ENCODE data around the gene CKB. TPM values are rescaled to one million over a fixed set of nuclear protein-coding genes. Genes with fewer than 3 reads are reported as not detected.

CKB gene
- total RNA-seq, 1 experiment from 2014 or later = 28.1 TPM

DNA sequence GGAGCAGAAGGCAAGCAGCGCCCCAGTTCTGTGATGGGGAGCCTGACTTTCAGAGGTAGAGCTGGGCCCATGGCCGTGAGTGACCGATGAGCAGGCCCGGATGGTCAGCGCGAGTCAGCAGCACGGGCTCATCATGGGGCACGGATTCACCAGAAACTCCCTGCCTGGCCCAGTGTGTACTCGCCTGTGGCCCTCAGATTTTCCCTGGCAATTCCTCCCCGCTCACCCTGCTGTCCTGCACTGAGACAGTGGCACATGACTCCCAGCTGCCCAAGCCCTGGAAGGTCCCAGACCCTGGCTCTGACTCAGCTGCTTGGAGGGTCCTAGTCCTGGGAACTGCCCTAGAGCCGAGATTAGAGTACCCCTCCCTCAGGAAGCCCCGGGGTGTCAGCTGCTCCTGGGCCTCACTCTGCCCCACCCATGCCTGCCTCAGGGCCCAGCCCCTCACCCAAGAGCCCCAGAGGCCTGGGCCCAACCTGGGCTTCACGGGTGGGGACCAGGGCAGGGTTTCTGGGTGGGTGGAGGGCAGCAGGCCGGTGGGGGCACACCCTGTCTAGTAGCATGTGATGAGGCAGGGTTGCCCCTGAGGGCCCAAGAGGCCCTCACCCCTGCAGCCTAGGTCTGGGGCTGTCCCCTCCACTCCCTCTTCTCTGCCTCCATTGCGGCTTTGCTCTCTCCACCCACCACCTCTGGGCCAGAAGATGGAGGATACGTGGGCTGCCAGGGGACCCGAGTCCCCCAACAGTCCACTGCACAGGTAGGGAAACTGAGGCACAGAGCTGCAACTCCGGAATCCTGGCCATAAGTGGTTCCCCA, 14.8 kb upstream of the CKB start:
- DNase-seq (ENCODE audit: low read depth) = no peak

DNA sequence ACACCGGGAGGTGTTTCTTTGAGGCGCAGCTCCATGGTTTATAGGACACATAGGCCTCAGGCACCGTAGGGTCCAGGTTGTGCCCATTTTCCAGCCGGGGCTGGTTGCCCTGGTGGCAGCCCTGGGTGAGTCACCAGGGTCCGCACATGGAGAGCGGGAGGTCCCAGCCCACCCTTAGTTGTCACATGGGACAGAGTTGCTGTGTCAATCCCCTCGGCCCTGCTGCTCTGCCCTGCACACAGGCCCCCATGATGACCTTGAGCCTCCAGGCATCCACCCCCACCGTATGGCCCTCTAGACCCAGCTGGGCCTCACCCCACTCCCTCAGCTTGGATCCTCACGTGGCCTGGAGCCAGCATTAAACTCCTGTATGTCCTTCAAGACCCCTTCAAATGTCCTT, 14.1 kb upstream of the CKB start:
- no peak for DNase-seq (ENCODE audit: low read depth)

DNA sequence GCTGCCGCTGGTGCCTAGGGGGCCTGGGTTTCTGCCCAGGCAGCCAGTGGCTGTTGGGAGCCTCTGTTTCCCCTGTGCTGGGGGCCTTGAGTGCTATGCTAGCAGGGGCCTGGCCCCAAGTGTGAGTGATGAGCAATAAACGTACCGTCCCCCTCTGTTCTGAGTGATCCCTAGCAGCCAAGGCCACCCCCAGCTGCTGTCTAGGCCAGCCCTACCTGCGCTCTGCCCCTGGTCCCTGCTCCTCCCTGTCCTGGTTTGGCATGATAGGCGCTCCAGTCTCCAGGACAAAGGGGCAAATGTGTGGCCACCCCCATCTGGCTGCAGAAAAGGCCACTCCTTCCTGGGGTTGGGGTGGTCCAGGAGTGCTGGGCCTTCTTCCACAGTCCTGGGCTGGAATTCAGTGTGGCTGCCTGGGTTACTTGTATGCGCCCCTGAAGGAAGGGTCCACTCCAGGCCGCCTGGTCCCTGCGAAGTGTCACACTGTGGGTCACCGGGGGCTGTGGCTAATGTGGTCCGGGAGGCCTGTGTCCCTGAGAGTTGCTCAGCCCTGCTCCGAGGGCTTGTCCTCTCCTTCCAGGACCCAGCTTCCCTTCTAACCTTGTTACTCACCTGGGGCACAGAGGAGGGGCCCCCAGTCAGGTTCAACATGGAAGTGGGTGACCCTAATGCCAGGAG, 13.4 kb upstream of the CKB start:
- no peak for DNase-seq (ENCODE audit: low read depth)

DNA sequence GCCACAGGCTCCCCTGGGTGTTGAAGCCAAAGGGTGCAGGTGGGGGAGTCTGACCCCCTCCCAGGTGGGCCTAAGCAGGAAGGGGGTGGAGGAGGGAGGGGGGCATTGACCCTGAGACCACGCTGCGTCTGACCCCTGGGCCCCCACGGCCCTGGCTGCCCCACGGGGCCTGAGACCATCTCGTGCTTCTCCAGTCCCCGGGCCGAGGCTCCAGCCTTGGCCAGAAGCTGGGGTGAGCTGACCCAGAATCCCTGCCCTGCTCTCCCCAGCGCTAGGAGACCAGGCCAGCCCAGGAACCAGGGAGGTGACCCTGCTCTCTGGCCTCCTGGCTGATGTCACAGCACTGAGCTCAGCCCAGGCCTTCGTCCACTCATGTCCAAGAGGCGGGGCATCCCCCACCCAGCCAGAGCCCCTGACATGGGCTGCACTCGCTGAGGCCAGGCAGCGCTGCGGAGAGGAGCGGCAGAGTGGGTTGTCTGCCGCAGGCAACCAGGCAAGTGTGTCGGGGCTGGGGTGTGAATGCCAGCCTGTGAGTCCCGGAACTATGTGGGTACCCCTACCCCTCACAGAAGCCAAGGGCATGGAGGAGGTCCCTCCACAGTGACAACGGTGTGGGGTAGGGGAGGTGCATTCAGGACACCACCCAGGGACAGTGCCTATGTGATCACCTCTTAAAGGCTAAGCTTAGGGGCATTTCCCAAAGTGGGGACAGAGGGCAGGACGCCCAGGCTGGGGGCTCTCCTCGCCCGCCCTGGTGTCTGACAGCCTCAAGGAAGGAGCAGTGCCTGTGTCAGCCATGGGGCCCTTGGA, 12.7 kb upstream of the CKB start:
- DNase-seq (ENCODE audit: low read depth) = no peak

DNA sequence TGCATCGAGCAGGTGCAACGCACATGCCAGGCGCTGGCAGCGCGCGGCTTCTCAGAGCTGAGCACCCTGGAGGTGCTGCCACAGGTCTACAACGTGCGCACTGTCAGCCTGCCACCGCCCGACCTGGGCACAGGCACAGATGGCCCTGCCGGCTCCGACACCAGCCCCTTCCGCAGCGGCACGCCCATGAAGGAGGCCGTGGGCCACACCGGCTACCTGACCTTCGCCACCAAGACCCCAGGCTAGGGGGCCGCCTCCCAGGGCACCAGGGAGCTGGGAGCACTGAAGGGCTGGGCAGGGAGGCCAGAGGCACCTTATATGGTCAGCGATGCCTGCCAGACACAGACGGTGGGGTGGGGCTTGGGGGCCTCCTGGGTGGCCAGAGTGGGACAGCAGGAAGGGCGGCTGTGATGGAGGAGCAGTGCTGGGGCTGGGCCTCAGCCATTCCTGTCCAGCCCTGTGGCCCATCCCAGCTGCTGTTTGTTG, 12.0 kb upstream of the CKB start:
- no peak for DNase-seq (ENCODE audit: low read depth)

DNA sequence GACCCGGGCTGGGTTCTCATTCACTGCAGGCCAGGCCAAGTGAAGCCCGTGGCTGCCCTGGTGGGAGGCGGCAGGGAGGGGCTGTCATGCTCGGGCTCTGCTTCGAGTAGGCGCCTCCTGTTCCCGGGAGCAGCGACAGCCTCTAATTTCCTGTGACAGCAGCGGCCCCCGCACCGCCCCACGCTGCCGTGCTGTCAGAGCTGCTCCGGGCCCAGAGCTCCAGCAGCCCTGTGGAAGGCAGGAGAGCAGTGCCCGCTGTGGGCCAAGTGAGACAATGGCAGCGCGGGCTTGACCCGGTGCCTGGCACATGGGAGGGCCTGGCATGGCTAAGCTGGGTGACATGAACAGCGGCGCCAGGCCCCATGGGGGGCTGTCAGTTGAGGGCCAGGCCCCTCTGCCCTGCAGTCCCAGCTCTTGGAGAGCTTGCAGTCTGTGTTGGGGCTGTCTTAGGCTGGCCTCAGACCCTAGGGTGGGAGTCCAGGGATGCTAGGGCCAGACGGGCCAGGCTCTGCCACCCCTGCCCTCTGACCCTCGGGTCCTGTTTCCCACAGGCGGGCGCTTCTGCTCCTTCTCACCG, 11.5 kb upstream of the CKB start:
- no peak for DNase-seq (ENCODE audit: low read depth)

DNA sequence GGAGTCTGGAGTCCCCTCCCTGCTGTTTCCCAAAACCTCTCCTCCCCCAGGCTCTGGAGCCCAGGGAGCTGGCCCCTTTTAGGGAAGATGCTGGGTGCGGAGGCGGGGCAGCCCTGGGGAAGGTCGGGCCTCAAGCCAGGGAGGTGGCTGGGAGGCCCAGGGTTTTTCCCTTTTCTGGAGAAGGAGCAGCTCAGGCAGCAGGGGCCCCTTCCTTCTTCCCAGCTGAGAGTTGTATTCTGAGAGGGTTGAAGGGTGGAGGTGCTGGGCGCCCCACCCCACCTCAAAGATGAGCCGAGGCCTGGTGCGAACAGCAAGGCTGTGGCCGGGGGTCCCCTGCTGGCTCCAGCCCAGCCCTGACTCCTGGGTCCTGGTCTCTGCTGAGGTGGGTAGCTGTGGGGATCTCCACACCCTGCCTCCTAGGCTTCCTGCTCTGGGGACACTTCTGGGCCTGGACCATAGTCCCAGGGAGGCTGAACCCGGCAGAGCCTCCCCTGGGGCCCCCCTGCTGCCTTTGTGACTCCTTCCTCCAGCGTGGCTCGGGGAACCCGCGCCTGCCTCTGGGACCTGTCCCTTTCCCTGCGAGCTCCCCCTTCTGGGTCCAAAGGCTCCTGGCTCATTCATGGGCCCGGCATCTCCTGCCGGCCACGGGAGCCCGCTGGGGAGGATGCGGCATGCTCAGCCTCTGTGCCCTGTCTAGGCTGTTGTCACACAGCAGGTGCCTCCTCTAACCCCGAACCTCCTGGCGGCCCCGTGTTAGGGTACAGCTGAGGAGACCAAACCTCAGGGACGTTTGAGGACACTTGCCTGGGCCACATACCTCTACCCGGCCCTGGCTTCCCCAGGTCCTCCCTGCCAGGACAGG, 10.7 kb upstream of the CKB start:
- DNase-seq (ENCODE audit: low read depth) = no peak

DNA sequence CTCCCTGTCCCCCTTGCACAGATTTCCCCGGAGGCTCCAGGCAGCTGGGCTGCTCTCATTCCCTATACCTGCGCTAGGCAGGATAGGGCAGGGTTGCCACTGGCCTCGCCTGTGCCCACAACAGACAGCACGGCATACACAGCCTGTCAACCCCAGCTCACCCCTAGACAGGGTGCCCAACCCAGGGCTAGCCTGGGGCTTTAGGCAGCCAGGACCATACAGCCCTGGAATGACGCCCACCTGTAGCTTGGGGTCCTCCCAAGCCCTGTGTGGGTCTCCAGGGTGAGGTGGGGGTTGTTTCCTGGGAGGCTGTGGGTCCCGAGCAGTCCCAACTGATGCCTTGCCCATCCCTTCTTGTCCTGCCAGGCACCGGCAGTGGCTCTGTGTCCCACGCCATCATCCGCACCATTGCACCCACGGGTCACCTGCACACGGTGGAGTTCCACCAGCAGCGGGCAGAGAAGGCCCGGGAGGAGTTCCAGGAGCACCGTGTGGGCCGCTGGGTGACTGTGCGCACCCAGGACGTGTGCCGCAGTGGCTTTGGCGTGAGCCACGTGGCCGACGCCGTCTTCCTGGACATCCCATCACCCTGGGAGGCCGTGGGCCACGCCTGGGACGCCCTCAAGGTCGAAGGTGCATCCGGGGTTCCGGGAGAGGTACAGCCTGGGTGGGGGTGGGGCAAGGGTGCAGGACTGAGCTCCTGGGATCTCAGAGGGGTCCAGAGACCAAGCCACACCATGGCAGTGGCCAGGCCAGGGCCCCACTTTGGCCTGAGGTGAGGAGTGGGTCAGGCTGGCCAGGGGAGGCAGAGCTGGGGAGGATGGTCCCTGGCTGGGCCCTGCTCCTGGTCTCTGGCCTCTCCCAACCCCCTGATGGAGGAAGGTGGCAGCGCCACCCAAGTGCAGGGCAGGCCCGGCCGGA, 9.8 kb upstream of the CKB start:
- no peak for DNase-seq (ENCODE audit: low read depth)

DNA sequence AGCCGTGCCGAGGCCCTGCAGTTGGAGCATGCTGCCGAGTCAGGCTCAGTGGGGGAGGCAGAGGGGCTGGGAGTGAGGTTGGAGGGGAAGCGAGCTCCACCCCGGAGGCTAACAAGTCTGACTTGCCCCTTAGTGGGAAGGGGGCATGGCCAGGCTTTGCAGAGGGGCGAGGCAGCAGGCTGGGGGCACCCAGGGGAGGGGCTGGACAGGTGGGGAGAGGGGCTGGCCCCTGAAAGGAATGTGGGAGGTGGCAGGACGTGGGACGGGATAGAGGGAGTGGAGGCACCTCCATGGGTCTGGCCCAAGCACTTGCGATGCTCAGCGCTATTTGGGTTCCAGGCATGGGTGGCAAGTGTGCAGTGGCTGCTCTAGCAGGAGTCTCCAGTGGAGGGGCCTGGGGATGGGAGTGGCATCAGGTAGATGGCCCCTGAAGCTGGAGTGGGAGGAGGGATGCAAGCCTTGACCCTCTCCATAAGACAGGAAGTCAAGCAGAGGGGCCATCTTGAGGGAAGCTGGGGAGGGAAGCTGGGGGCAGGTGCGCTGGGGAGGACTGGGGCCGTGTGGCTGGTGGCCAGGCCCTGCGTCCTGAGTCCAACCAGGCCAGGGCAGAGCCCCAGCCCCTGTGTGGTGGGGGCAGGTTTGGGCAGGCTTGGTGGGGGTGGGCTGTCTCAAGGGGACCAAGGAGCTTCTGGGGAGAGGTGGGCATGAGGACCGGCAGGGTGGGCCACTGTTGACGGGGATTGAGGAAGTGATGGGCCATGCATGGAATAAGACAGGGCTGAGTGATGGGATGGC, 9.0 kb upstream of the CKB start:
- no peak for DNase-seq (ENCODE audit: low read depth)

DNA sequence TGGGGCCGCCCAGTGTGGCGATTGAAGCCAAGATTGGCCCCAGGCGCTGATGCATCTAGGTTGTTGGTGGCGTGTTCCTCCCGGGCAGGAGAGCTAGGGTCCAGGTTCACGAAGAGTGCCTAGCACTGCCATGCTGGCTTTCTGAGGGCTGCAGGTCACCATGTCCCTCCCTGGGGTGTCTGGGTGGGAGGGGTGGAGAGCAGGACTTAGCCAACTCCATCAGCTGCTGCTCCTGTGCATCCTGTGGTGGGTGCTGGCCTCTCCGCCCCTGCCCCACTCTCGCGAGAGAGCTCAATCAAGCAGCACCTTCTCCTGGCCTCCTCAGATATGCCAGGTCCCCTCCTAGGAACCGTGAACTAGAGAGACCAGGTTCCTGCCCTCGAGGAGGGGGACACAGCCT, 8.2 kb upstream of the CKB start:
- DNase-seq (ENCODE audit: low read depth) = no peak

DNA sequence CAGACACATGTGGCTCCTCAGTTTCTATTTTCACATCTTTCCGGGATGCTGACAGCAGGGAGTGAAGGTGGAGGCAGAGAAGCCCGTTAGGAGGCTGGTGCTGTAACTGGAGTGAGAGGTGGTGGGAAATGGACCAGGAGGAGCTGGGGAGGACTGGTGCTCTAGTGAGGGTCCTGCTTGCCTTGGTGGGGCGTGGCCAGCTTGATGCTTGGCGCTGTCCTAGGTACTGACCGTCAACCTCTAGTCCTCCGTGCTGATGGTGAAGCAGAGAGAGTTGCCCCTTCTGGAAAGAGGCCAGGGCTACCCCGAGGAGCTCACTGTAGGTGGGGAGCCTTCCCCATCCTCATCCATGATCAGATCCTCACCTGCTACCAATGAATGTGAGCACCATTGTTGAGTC, 7.8 kb upstream of the CKB start:
- no peak for DNase-seq (ENCODE audit: low read depth)

DNA sequence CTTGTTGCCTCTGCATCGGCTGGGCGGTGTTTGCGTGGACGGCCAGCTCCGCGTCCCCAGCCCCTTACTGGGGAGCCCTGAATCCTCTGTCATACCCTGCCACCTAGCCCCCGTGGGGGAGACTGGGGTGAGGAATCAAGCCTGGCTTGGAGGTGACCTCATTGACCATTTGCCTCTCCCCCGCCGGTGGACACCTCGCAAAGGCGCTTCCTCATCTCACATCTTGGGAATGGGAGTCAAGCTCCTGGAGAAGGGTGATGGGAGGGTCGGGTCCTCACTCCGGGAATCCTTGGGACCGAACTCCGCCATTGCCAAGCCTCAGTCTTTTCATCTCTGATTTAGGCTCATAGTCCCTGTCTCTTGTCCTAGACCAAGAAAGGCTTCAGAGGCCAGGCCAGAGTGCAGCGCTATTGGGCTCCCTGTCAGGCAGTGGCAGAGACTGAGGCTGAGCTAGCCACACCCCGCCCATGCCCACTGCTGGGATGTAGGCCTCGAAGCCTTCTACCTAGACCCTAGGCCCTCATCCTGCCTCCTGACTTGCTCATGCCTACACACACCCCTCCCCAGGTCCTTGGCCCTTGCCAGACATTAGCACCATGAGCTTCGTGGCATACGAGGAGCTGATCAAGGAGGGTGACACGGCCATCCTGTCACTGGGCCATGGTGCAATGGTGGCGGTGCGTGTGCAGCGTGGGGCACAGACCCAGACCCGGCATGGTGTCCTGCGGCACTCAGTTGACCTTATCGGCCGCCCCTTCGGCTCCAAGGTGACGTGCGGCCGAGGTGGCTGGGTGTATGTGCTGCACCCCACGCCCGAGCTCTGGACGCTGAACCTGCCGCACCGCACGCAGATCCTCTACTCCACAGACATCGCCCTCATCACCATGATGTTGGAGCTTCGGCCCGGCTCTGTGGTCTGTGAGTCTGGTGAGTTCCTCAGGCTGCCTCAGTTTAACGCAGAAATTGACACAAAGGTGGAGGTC, 7.0 kb upstream of the CKB start:
- DNase-seq (ENCODE audit: low read depth) = no peak

DNA sequence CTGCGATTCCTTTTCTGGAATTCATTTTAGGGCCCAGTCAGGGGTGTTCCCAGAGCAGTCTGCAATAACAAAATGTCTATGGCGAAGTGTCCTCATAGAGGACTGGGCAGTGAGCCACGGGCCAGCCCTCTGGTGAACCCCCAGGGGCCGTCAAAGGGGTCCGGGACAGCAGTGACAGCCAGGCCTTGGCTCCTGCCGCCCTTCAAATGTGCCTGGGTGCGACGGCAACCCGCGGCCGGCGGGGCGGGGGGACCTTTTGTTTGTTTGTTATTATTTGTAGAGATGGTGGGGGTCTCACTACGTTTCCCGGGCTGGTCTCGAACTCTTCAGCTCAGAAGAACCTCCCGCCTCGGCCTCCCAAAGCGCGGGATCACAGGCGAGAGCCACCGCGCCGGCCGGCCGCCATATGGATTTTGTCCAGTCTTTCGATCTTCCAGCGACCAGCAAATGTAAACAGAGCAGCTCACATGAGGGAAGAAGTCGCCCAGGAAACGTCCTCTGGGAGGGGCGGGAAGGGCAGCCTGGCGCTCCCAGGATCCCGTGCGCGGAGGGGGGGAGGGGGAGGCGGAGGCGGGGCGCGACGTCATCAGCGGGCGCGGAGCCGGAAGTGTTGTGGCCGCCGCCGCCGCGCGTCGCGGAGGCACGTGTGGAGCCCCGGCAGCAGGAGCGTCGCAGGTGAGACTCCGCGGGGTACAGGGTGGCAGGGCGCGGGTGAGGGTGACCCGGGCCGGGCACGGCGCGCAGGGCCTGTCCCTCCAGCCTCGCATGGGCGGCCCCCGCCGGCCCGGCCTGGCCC, 6.2 kb upstream of the CKB start, which contains the start of gene TRMT61A:
Gene TRMT61A, plus strand, starts transcription at position 610 of the 796 bp plus-strand sequence. CDS start 783 bp downstream, outside the sequence.
- peak; percentile 95 for DNase-seq (ENCODE audit: low read depth)

DNA sequence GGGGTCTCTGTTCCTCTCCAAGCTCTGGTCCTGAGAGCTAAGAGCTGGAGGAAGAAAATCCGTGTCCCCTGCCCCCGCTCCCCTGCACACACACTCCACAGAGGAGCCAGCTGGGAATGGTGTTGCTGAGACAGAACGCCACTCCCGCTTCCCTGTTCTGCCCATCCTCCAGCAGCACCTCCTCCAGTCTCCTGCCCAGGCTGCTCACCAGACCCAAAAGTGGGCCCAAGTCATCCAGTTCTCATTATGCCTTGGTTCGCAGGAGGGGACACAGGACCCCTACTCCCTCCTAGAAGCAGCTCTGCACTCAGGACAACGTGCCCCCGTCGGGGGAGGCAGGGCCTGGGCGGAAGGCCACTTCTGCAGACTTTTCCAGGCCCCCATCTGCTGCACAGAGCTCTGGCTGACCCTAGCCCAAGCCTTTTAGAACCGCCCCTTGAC, 5.5 kb upstream of the CKB start:
- DNase-seq (ENCODE audit: low read depth) = no peak

DNA sequence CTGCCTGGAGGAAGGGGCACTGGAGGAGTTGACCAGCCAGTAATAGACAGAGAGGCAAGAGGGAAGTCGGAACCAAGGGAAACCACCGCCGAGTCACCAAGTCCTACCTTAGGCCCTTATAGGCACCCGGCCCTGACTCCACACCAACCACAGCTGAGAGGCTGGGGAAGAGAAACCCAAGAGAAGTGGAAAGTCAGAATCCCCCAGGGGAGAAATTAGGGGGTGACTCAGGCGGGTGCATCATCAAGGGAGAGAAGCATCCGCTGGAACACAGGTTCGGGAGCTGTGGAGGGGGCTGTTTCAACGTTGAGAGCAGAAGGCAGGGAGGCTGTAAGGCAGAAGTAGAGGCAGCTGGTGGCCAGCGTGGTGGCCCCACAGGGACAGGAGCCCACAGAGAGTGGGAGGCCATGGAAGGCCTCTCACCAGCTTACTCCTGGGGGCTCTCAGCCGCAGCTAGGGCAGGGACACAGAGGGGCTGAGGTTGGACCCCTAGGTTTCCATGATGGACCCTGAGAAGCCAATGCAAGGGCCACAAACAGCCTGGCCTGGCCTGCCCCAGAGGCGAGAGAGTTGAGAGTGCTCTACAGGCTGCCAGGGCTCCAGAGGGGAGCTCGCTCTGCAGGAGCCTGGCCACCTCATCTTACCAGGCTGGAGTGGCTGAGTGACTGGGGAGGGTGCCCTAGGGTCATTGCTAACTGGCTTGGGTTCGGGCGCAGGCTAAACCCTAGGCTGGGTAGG, 4.9 kb upstream of the CKB start:
- peak; percentile 88 for DNase-seq (ENCODE audit: low read depth)

DNA sequence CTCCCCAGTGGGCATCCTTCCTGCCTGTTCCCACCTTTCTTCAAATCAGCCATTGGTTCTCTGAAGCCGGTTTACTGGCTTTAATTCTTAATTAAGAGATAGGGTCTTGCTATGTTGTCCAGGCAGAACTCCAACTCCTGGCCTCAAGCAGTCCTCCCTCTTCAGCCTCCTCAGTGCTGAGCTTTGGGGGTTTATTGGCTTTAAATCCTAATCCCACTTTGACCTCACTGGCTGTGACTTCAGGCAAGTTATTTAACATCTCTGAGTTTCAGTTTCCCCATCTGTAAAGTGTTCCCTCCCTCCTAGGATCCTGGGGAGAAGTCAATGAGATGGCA, 4.3 kb upstream of the CKB start:
- DNase-seq (ENCODE audit: low read depth) = no peak

Measured in Daoy (cell line).